Upper lobe of left lung (tissue), 4 donors: Measurements from ENCODE around the gene NMU.

ENCODE experiments used
- CTCF ChIP-seq, 6 experiments: fragments of 450-650 bp in 4 of 6; fragments of 200-600 bp in 2 of 6; sonication (generic) in 2 of 6; IDR thresholded peaks; one replicate each; pipeline ENCODE4 v1.5.1; 2016 to 2019; ENCODE audit warnings: antibody characterized with exemption in 6 of 6
- POLR2A ChIP-seq, 4 donors: fragments of 450-650 bp; IDR thresholded peaks; one replicate each; pipeline ENCODE4 v1.5.1; 2016 to 2017; ENCODE audit warnings: antibody characterized with exemption in 4 of 4, mild to moderate bottlenecking in 2 of 4

GRCh38 chr4:55618546-55619143 is 17.5 kb downstream of the NMU start:
- no peak for TF ChIP-seq CTCF (IDR thresholded peaks at IDR 0.05)
- TF ChIP-seq POLR2A (IDR thresholded peaks at IDR 0.05), result no peak
